Putamen (tissue), 1 donor: ENCODE data around the gene TMEM191C.
"Not testable (repeated sequence)": the region's sequence is repeated elsewhere in the genome, so short reads cannot be mapped to it uniquely, and the experiment has no call there.

Source experiments
- DNase-seq: peaks from one replicate; pipeline ENCODE4 v3.0.0-alpha.2; 2016; ENCODE audit warnings: low spot score

Gene TMEM191C

GRCh38 chr22:21473664-21474063 lies 6.5 kb downstream of the TMEM191C start:
- not testable (repeated sequence) for DNase-seq

DNA sequence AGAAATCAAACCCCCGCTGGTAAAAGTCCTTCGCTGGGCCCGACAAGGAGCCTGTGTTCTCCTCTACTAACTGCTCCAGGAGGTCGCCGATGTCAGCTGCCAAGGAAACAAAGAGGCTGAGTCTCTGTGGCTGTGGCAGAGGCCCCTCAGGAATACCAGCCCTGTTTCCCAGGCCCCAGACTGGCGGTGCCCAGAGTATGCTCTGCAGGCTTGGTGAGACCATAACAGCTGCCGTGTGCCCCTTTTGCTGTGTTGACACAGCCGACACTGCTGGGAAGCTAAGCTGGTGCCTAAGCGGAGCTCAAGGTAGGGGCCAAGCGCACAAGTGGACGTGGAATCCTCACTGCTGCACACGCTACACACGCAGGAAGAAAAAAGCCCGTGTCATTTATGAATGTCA lies 16.9 kb downstream of the TMEM191C start:
- DNase-seq, result not testable (repeated sequence)

GRCh38 chr22:21487723-21488122 lies 20.5 kb downstream of the TMEM191C start:
- not testable (repeated sequence) for DNase-seq

DNA sequence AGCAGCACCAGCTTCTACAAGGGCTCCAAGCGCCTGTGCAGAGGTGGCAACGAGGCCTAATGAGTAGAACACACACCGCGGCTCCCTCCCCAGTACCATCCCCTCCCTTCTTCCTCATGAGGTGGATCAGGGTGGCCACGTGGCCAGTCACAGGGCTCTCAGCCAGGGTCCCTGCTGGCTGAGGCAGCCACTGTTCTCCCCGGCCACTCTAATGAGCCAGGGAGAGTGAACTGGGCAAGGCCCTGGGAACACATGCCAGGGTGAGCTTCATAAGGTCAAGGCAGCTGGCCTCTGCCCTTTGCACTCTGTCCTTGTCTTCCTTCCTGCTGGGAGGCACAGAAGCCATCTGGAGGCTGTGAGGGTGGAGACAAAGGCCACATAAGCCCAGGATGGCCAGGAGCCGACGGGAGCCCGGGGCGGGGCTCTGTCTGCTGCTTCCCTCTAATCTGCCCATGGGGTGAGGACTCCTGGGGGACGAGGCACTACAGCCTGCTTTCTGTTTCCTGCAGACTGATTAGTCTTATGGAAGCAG lies 22.0 kb downstream of the TMEM191C start:
- not testable (repeated sequence) for DNase-seq

DNA sequence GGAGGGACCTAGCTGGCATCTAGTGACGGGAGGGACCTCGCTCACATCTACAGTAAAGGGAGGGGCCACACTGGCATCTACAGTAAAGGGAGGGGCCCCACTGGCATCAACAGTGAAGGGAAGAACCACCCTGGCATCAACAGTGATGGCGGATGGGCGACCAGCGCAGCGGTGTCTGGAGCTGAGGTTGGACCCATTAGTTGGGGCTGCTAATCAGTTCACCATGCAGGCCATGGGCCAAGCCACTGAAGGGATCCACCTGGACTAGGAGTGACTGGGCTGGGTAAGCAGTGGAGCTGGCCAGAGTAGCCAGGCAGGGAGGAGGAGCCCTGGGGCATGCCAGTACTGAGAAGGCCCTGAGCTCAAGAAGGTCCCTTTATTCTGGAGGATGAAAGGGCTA lies 23.4 kb downstream of the TMEM191C start:
- DNase-seq, result not testable (repeated sequence)

GRCh38 chr22:21492271-21492670 lies 25.1 kb downstream of the TMEM191C start:
- not testable (repeated sequence) for DNase-seq

- DNase-seq, result not testable (repeated sequence)
Observed at GRCh38 chr22:21493789-21494782, 26.9 kb downstream of the TMEM191C start.

GRCh38 chr22:21497984-21498383 lies 30.8 kb downstream of the TMEM191C start:
- DNase-seq, result not testable (repeated sequence)

GRCh38 chr22:21498489-21498888 lies 31.3 kb downstream of the TMEM191C start:
- DNase-seq, result not testable (repeated sequence)

DNA sequence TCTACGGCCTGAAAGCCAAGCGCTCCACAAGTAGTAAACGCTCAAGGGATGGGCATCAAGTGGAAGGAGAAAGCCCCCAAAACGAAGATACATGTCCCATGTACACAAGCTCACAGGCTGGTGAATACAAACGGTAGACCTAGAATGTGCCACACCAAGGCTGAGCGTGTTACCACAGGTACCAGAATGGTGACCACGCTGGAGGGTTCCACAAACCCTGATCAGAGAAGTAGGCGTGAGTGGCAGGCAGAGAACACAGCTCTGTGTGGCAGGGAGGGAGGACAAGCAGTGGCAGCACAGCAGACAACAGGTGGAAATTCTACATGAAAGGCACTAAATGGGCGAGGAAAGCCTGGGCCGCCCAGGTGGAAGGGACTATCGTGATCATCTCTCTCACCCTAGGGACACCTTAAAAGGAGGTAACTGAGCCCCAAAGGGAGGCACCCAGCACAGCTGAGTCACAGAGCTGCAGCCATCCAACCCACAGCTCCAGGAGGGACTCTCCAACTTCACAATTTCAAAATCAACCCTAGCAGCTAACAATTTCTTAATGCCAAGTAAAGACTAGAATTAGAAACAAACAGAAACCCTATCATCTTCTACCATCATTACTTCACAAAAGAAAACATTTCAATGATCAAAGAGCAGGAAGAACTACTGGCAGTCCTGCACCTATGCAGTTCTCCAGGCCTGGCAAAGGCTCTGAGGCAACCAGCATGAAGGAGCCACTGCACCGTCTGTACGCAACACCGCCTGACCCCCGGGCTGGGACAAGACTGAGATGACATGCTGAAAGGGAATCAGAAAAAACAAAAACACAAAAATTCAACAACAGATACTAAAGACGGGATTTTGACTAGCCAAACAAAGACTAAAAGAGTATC lies 32.7 kb downstream of the TMEM191C start:
- not testable (repeated sequence) for DNase-seq

- not testable (repeated sequence) for DNase-seq
Observed at GRCh38 chr22:21510397-21510796, 43.2 kb downstream of the TMEM191C start.

DNA sequence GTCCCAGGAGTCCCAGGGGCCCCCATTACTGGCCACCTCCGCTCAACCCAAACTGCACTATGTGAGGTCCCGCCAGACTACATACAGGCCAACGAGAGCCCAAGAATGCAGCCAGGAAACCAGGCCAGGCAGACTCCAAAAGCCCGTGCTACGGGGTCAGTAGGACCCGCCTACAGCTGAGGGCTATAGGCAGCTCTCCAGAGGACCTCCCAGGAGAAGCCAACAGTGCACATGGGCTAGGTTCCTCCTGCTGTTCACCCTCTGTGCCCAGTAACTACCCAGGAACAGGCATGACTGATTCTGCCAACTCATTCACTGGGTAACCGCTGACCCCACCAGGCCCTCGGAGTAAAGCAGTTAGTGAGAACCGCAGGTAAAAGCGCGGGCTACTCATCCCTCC lies 44.8 kb downstream of the TMEM191C start:
- DNase-seq, result not testable (repeated sequence)

DNA sequence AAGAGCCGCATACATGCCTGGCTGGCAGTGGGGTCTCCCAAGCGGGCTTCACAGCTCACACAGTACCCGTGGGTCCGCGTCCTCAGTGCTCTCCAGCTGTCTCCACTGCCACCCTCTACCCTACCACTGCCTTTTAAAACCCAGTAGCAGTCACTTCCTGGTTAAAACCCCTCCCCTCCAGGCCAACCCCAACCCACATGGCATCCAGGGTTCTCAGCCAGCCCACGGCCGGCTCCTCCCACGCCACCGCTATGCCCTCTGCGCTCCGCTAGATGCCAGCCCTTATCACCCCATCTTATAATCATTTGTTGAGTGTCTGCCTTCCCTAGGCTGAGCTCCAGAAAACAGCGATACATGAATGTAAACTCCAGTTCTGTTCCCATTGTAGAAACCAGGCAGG lies 46.9 kb downstream of the TMEM191C start:
- not testable (repeated sequence) for DNase-seq

GRCh38 chr22:21515234-21515633 lies 48.0 kb downstream of the TMEM191C start:
- DNase-seq, result not testable (repeated sequence)

GRCh38 chr22:21516522-21516921 lies 49.3 kb downstream of the TMEM191C start:
- not testable (repeated sequence) for DNase-seq

DNA sequence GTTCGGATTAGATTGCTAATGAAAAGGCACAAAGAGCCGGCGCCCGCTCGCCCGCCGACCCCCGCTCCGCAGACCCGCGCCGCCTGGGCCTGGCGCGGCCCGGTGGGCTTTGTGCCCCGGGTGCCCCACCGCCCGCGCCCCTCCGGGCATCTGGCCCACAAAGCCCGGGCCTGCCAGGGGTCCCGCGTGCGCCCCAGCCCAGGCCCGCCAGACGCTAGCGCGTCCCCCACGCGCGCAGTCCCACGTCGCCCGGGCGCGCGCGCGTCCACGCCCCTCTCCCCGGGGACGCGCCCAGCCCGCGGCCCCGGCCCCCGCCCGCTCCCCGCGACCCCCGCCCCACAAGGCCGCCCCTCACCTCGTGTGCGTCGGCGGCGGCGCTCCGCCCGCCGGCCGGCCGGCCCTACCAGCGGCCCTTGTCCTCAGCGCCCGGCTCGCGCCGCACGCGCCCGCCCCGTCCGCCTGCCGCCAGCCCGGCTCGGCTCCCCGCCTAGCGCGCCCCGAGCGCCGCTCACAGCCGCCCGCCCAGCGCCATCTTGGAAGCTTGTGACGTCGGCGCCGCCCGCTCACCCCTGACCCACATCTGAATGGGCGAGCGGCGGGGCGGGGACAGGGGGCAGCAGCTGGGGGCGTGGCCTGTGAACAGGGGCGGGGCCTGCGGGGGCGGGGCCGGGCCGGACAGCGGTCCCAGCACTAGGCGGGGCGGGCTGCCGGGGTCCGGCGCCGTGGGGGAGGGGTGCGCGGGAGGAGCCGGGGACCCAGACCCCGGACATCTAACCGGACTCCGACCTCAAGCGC lies 50.0 kb downstream of the TMEM191C start:
- DNase-seq, result not testable (repeated sequence)
